Panc1 (cell line): ENCODE measurements around the gene TOMM22. TPM values are rescaled to one million over a fixed set of nuclear protein-coding genes. Genes with fewer than 3 reads are reported as not detected.

Experiments used
- ATAC-seq: fragments of 200-7000 bp; cut with Tn5 transposase; 2 replicates; pipeline ENCODE4 v1.9.1; 2020; ENCODE audit warnings: mild to moderate bottlenecking, moderate library complexity
- BruUV-seq: library from RNA; stranded (reverse); fragments of 400-500 nt; replicated peaks from 2 replicates; lab custom pipeline; 2021; lab: Mats Ljungman, UMichigan
- CTCF ChIA-PET: fragments of 300-600 bp; sonication (Branson Sonifier 250); formaldehyde crosslinking; loops from one replicate; lab custom pipeline; 2022; ENCODE audit warnings: antibody characterized with exemption; lab: Charles Lee
- POLR2A ChIA-PET: fragments of 300-600 bp; sonication (Branson Sonifier 250); formaldehyde crosslinking; loops from one replicate; lab custom pipeline; 2022; ENCODE audit warnings: antibody characterized with exemption; lab: Charles Lee
- DNase-seq: peaks from one replicate; pipeline ENCODE4 v3.0.0-alpha.2; 2010; ENCODE audit warnings: low read depth, low spot score
- H3K27ac ChIP-seq: 2 replicates; pipeline ENCODE4 v1.5.1; 2011; ENCODE audit warnings: mild to moderate bottlenecking, low read length, inconsistent platforms
- H3K27me3 ChIP-seq: fragments of 200-500 bp; sonication (Bioruptor generic); 2 replicates; pipeline ENCODE4 v1.6.0; 2014; ENCODE audit warnings: low read length, inconsistent platforms; ENCODE audit not compliant: control insufficient read depth, insufficient read depth
- H3K36me3 ChIP-seq: fragments of 200-500 bp; sonication (Bioruptor generic); 2 replicates; pipeline ENCODE4 v1.5.1; 2014; ENCODE audit warnings: inconsistent platforms, mild to moderate bottlenecking, low read length, moderate library complexity; ENCODE audit not compliant: control insufficient read depth, insufficient read depth
- H3K4me1 ChIP-seq: 2 replicates; pipeline ENCODE4 v1.5.1; 2011; ENCODE audit warnings: inconsistent platforms, mild to moderate bottlenecking, low read length, moderate library complexity; ENCODE audit not compliant: control insufficient read depth, insufficient read depth
- H3K4me3 ChIP-seq, 2 experiments: 2 replicates each; pipeline ENCODE4 v1.5.1; 2011 to 2012; ENCODE audit warnings: low read depth in 2 of 2, low read length in 2 of 2, mild to moderate bottlenecking in 2 of 2, inconsistent platforms in 1 of 2, moderate library complexity in 1 of 2
- H3K9me3 ChIP-seq: fragments of 200-500 bp; sonication (Bioruptor generic); 2 replicates; pipeline ENCODE4 v1.5.1; 2014; ENCODE audit warnings: low read depth, mild to moderate bottlenecking, inconsistent platforms, low read length, moderate library complexity; ENCODE audit not compliant: control insufficient read depth, insufficient read depth
- POLR2AphosphoS5 ChIP-seq: IDR thresholded peaks from 2 replicates; pipeline ENCODE4 v1.6.1; 2012; ENCODE audit warnings: mild to moderate bottlenecking, low read depth, low read length, moderate library complexity
- REST ChIP-seq, 2 experiments: IDR thresholded peaks; 2 replicates each; pipeline ENCODE4 v1.6.1; 2011 to 2012; ENCODE audit warnings: low read depth in 2 of 2, control low read depth in 1 of 2, low read length in 1 of 2, mild to moderate bottlenecking in 1 of 2, moderate library complexity in 1 of 2; ENCODE audit not compliant: insufficient read depth in 1 of 2
- SIN3A ChIP-seq: IDR thresholded peaks from 2 replicates; pipeline ENCODE4 v1.6.1; 2012; ENCODE audit warnings: low read depth, mild to moderate bottlenecking, low read length, moderate library complexity, borderline replicate concordance; ENCODE audit not compliant: insufficient read depth
- TCF7L2 ChIP-seq: IDR thresholded peaks from 2 replicates; pipeline ENCODE4 v1.6.1; 2011; ENCODE audit warnings: mild to moderate bottlenecking, low read depth, low read length, inconsistent platforms
- in situ Hi-C: cut with HindIII; loops from 2 replicates; pipeline ENCODE4 v1.10.0; 2016; ENCODE audit warnings: low sequenced_read_pairs, low pct_unique_long_range_greater_than_20kb
- intact Hi-C: fragments of 100-400 bp; cut with micrococcal nuclease; formaldehyde crosslinking; loops from one replicate; pipeline ENCODE4 v1.10.0; 2022; ENCODE audit not compliant: unreplicated experiment
- total RNA-seq: library from RNA; stranded (reverse); gene quantifications from one replicate; pipeline ENCODE4 v1.2.1, GENCODE V29; 2021; ENCODE audit not compliant: unreplicated experiment
- TF ChIP-seq, protein P1 (sequence below): fragments of 450-650 bp; IDR thresholded peaks from 2 replicates; pipeline ENCODE4 v1.5.1; 2017; ENCODE audit warnings: mild to moderate bottlenecking

TOMM22 gene
- total RNA-seq, 1 experiment from 2014 or later = 111 TPM

- TF ChIP-seq TCF7L2 (no peak), SIN3A (no peak)
- Histone ChIP-seq H3K27ac (no peak overlapping the region), H3K36me3 (peaks cover 4% of the 10 kb centered on the region; the same call in 1 of the 2 replicates), H3K9me3 (no peaks in the 10 kb centered on the region), H3K4me1 (no peaks in the 10 kb centered on the region), H3K4me3 (no peak overlapping the region), H3K27me3 (no peaks in the 10 kb centered on the region)
- intact Hi-C loops = no loop called here
- ChIA-PET CTCF (no interaction called here), POLR2A (interaction anchor here (0.6 kb wide), 1 partner anchor 22 kb away, joined by 5 read pairs; no protein-coding TSS in a partner anchor)
- BruUV-seq = no TSS peak
- ATAC-seq (no peak), DNase-seq (no peak)
- in situ Hi-C loops = no loop called here
Measured at GRCh38 chr22:38725900-38726655, 44.3 kb downstream of the TOMM22 start.

DNA sequence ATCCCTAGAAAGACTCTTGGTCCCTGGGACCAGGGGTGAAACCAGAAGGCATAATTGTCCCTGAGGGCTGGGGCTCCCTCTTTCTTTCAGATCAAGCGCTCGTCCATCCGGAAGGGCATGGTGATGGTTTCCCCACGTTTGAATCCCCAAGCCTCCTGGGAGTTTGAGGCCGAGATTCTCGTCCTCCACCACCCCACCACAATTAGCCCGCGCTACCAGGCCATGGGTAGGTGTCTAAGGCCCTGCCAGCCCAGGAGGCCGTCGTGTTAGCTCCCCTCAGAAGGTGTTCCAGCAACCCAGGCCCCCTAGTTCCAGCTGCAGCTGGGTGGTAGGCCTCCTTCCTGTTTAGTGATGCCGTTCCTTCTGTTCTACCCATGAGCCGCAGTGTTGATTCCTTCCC lies 45.4 kb downstream of the TOMM22 start:
- no peaks in the 10 kb centered on the region for H3K27me3 ChIP-seq
- ChIA-PET POLR2A (no interaction called here), CTCF (no interaction called here)
- no TSS peak for BruUV-seq
- intact Hi-C loops (no loop called here), in situ Hi-C loops (no loop called here)
- no peaks in the 10 kb centered on the region for H3K9me3 ChIP-seq
- H3K4me1 ChIP-seq = no peaks in the 10 kb centered on the region
- no peak for DNase-seq
- ATAC-seq = no peak
- H3K4me3 ChIP-seq = no peak overlapping the region
- TF ChIP-seq POLR2AphosphoS5 (no peak), TCF7L2 (no peak), SIN3A (no peak)
- H3K36me3 ChIP-seq = peaks cover 2% of the 10 kb centered on the region; the same call in 1 of the 2 replicates
- no peak overlapping the region for H3K27ac ChIP-seq

GRCh38 chr22:38727530-38728451 lies 46.0 kb downstream of the TOMM22 start:
- H3K9me3 ChIP-seq = no peaks in the 10 kb centered on the region
- intact Hi-C loops (no loop called here), in situ Hi-C loops (no loop called here)
- no peak overlapping the region for H3K4me3 ChIP-seq
- H3K36me3 ChIP-seq = no peaks in the 10 kb centered on the region; the same call in 1 of the 2 replicates
- CTCF ChIA-PET = no interaction called here
- H3K4me1 ChIP-seq = no peaks in the 10 kb centered on the region
- DNase-seq (no peak), ATAC-seq (no peak)
- no peak overlapping the region for H3K27ac ChIP-seq
- H3K27me3 ChIP-seq = no peaks in the 10 kb centered on the region
- BruUV-seq = no TSS peak
- TF ChIP-seq REST (IDR thresholded peaks at IDR 0.05; ENCODE audit: insufficient read depth in 1 of 2, low read depth in 2 of 2, low read length in 1 of 2) (no peak), POLR2AphosphoS5 (no peak), SIN3A (no peak), TCF7L2 (no peak)
- TF ChIP-seq, protein P1, sequence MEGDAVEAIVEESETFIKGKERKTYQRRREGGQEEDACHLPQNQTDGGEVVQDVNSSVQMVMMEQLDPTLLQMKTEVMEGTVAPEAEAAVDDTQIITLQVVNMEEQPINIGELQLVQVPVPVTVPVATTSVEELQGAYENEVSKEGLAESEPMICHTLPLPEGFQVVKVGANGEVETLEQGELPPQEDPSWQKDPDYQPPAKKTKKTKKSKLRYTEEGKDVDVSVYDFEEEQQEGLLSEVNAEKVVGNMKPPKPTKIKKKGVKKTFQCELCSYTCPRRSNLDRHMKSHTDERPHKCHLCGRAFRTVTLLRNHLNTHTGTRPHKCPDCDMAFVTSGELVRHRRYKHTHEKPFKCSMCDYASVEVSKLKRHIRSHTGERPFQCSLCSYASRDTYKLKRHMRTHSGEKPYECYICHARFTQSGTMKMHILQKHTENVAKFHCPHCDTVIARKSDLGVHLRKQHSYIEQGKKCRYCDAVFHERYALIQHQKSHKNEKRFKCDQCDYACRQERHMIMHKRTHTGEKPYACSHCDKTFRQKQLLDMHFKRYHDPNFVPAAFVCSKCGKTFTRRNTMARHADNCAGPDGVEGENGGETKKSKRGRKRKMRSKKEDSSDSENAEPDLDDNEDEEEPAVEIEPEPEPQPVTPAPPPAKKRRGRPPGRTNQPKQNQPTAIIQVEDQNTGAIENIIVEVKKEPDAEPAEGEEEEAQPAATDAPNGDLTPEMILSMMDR = no peak
- POLR2A ChIA-PET = no interaction called here
